ENCODE measurements around the gene IER5.
A peak's percentile ranks its signal among the peaks of the same experiment; 100 is the strongest.

DNA sequence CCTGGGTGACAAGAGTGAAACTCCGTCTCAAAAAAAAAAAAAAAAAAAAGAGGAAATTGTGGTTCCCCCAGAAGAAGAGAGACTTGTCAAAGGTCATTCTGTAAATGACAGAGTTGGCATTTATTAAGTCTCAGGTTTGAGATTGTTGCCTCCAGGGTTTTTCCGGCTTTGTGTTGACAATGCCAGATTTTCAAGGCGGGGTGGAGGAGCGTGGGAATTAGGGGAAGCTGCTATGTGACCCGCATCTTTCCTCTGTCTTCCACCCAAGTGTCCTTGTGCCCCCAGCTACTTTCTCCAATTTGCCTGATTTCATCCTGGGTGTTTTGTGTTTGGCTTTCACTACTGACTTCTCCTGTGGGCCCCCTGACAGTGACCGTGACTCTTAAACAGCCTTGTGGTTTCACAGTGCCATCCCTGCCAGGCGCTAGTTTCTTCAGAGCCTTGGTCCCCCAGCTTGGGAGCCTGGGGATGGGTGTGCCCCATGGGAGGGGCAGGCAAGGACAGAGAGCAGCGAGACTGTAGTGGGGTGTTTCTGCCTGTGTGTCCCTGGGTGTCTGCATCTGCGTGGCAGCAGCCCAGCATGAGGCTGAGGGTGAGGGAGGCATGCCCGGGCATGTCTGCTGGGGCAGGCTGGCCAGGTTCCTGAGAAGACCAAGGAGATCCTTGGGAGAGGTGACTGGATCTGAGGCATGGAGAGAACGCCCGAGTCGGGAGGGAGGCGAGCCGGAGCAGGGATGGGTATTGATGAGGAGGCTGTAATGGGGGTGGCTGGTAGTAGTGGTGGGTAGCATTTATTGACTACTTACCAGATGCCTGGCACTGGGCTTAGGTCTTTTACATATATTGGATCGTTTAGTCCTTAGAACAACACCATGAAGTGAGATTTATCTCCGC lies 46.3 kb downstream of the IER5 start:
- TF ChIP-seq CEBPB (IDR thresholded peaks at IDR 0.05) (no peak), ZC3H11A (IDR thresholded peaks at IDR 0.05) (no peak), POLR2A (IDR thresholded peaks at IDR 0.05; ENCODE audit: low read length) (no peak), RNF2 (IDR thresholded peaks at IDR 0.05; ENCODE audit: borderline replicate concordance, low read depth) (no peak), RFX5 (IDR thresholded peaks at IDR 0.05) (no peak), JUNB (IDR thresholded peaks at IDR 0.05) (no peak)
- TF ChIP-seq, protein P1, sequence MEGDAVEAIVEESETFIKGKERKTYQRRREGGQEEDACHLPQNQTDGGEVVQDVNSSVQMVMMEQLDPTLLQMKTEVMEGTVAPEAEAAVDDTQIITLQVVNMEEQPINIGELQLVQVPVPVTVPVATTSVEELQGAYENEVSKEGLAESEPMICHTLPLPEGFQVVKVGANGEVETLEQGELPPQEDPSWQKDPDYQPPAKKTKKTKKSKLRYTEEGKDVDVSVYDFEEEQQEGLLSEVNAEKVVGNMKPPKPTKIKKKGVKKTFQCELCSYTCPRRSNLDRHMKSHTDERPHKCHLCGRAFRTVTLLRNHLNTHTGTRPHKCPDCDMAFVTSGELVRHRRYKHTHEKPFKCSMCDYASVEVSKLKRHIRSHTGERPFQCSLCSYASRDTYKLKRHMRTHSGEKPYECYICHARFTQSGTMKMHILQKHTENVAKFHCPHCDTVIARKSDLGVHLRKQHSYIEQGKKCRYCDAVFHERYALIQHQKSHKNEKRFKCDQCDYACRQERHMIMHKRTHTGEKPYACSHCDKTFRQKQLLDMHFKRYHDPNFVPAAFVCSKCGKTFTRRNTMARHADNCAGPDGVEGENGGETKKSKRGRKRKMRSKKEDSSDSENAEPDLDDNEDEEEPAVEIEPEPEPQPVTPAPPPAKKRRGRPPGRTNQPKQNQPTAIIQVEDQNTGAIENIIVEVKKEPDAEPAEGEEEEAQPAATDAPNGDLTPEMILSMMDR (IDR thresholded peaks at IDR 0.05), result no peak
- TF ChIP-seq, protein P2, sequence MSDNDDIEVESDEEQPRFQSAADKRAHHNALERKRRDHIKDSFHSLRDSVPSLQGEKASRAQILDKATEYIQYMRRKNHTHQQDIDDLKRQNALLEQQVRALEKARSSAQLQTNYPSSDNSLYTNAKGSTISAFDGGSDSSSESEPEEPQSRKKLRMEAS (IDR thresholded peaks at IDR 0.05), result peak; percentile 87
- TF ChIP-seq, protein P3, sequence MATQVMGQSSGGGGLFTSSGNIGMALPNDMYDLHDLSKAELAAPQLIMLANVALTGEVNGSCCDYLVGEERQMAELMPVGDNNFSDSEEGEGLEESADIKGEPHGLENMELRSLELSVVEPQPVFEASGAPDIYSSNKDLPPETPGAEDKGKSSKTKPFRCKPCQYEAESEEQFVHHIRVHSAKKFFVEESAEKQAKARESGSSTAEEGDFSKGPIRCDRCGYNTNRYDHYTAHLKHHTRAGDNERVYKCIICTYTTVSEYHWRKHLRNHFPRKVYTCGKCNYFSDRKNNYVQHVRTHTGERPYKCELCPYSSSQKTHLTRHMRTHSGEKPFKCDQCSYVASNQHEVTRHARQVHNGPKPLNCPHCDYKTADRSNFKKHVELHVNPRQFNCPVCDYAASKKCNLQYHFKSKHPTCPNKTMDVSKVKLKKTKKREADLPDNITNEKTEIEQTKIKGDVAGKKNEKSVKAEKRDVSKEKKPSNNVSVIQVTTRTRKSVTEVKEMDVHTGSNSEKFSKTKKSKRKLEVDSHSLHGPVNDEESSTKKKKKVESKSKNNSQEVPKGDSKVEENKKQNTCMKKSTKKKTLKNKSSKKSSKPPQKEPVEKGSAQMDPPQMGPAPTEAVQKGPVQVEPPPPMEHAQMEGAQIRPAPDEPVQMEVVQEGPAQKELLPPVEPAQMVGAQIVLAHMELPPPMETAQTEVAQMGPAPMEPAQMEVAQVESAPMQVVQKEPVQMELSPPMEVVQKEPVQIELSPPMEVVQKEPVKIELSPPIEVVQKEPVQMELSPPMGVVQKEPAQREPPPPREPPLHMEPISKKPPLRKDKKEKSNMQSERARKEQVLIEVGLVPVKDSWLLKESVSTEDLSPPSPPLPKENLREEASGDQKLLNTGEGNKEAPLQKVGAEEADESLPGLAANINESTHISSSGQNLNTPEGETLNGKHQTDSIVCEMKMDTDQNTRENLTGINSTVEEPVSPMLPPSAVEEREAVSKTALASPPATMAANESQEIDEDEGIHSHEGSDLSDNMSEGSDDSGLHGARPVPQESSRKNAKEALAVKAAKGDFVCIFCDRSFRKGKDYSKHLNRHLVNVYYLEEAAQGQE (IDR thresholded peaks at IDR 0.05), result no peak; the same call in 1 of the 2 replicates
- TF ChIP-seq, protein P4, sequence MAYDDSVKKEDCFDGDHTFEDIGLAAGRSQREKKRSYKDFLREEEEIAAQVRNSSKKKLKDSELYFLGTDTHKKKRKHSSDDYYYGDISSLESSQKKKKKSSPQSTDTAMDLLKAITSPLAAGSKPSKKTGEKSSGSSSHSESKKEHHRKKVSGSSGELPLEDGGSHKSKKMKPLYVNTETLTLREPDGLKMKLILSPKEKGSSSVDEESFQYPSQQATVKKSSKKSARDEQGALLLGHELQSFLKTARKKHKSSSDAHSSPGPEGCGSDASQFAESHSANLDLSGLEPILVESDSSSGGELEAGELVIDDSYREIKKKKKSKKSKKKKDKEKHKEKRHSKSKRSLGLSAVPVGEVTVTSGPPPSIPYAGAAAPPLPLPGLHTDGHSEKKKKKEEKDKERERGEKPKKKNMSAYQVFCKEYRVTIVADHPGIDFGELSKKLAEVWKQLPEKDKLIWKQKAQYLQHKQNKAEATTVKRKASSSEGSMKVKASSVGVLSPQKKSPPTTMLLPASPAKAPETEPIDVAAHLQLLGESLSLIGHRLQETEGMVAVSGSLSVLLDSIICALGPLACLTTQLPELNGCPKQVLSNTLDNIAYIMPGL (CRISPR knock-in tag; IDR thresholded peaks at IDR 0.05; ENCODE audit: borderline replicate concordance), result no peak
